Stimulated activated CD4-positive, alpha-beta T cell treated with anti-CD3 and anti-CD28 coated beads, Interleukin-4, amount 100 ng/mL, for 4 hours (primary cell): ENCODE results near the gene CHAMP1.
"Not testable (repeated sequence)": the region's sequence is repeated elsewhere in the genome, so short reads cannot be mapped to it uniquely, and the experiment has no call there.

Experiments used
- DNase-seq, 2 experiments: peaks; one replicate each; pipeline ENCODE4 v3.0.0-alpha.2; 2020

The CHAMP1 gene

GRCh38 chr13:114338959-114339358 is 24.7 kb downstream of the CHAMP1 start:
- DNase-seq: no peak

DNA sequence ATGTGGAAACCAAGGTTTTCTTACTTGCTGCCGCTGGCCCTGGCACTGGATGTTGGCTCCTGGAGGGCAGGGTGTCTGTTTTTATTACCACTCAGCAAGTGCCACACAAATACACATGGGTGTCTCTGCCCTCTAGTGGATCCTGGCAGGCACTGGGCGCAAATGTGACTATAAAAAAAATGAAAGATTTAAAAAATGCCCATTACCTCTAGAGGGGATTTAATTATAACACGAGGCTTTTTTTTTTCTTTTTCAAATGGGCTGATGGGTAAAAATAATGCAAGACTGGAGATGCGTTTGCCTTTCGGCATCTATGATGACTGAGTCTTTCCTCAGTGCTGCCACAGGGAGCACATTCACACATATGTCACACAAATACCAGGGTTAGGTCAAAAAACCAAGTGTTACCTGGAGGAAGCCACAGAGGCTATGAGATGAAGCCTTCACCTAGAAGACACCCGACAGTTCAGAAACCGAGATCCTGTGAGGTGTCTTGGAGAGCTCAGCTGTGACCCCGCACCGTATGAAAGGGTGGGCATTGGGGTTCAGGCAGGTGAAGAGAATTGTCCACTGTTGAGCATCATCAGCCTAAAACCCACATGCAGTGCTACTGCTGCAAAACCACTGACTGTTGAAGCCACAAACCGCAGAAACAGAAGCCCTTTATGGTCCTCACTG is 25.7 kb downstream of the CHAMP1 start:
- DNase-seq: peak; percentile 16 to 27

- DNase-seq: no peak
Measured at GRCh38 chr13:114341003-114341777, 26.9 kb downstream of the CHAMP1 start.

DNA sequence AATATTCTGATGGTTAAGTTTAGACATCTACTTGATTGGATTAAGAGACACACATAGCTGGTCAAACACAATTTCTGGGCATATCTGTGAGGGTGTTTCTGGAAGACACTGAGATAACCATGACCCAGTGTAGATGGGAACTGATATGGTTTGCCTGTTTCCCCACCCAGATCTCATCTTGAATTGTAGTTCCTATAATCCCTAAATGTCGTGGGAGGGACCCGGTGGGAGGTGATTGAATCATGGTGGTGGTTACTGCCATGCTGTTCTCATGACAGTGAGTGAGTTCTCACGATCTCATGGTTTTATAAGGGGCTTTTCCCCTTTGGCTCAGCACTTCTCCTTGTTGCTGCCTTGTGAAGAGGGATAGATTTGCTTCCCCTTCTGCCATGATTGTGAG is 33.0 kb downstream of the CHAMP1 start:
- DNase-seq: not testable (repeated sequence)

- DNase-seq: not testable (repeated sequence)
Measured at GRCh38 chr13:114352763-114353162, 38.5 kb downstream of the CHAMP1 start.

DNA sequence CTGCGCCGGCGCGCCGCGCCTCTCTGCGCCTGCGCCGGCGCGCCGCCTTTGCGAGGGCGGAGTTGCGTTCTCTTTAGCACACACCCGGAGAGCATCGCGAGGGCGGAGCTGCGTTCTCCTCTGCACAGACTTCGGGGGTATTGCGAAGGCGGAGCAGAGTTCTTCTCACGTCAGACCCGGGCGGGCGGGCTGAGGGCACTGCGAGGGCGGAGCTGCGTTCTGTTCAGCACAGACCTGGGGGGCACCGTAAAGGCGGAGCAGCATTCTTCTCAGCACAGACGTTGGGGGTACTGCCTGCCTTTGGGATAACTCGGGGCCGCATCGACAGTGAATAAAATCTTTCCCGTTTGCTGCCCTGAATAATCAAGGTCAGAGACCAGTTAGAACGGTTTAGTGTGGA is 39.1 kb downstream of the CHAMP1 start:
- not testable (repeated sequence) for DNase-seq
